Transverse colon (tissue), 4 donors: ENCODE results near the gene PRORP. TPM values are rescaled to one million over a fixed set of nuclear protein-coding genes. Genes with fewer than 3 reads are reported as not detected.

Experiments used
- DNase-seq: peaks from one replicate; pipeline ENCODE4 v3.0.0-alpha.2; 2019
- H3K27ac ChIP-seq, 4 donors: fragments of 200-600 bp; sonication (generic); 2 replicates each; pipeline ENCODE4 v1.5.1; 2016 to 2018; ENCODE audit warnings: inconsistent platforms in 4 of 4
- H3K27me3 ChIP-seq: fragments of 200-600 bp; sonication (generic); 2 replicates; pipeline ENCODE4 v1.5.1; 2017; ENCODE audit warnings: inconsistent platforms
- H3K36me3 ChIP-seq, 4 donors: fragments of 200-600 bp; sonication (generic); 2 replicates each; pipeline ENCODE4 v1.5.1; 2017 to 2019; ENCODE audit warnings: inconsistent platforms in 4 of 4
- H3K4me1 ChIP-seq, 4 donors: fragments of 200-600 bp; sonication (generic); 2 replicates each; pipeline ENCODE4 v1.5.1; 2017 to 2020; ENCODE audit warnings: inconsistent platforms in 4 of 4
- H3K4me3 ChIP-seq, 4 donors: fragments of 200-600 bp; sonication (generic); 1 replicate in 1 of 4; 2 replicates in 3 of 4; pipeline versions ENCODE4 v1.5.1 to v1.6.1; 2017 to 2019; ENCODE audit warnings: inconsistent platforms in 4 of 4
- H3K9me3 ChIP-seq, 2 donors: fragments of 200-600 bp; sonication (generic); 2 replicates each; pipeline ENCODE4 v1.5.1; 2017 to 2019; ENCODE audit warnings: inconsistent platforms in 2 of 2
- EP300 ChIP-seq: sonication (generic); formaldehyde crosslinking; IDR thresholded peaks from one replicate; pipeline ENCODE4 v1.6.1; 2017; ENCODE audit warnings: antibody characterized with exemption, low read depth
- POLR2A ChIP-seq: fragments of 450-650 bp; IDR thresholded peaks from one replicate; pipeline ENCODE4 v1.6.1; 2016; ENCODE audit warnings: antibody characterized with exemption, mild to moderate bottlenecking, moderate library complexity
- POLR2AphosphoS5 ChIP-seq, 3 donors: sonication (generic); formaldehyde crosslinking; IDR thresholded peaks; one replicate each; pipeline ENCODE4 v1.6.1; 2016; ENCODE audit warnings: antibody characterized with exemption in 3 of 3
- WGBS, 2 donors: methylation state at CpG; one replicate each; pipeline ENCODE4 v1.1.5; 2018; ENCODE audit warnings: low coverage in 1 of 2; 5-methylcytosine and 5-hydroxymethylcytosine counted together
- in situ Hi-C, 4 donors: fragments of 200-750 bp; cut with MboI; loops; one replicate each; pipeline versions ENCODE4 v1.15.0 to v1.15.1; 2017; ENCODE audit warnings: low sequenced_read_pairs in 3 of 4, low pct_ligation_motif_present in 1 of 4, low pct_unique_long_range_greater_than_20kb in 1 of 4
- intact Hi-C: fragments of 100-400 bp; cut with DNase I; formaldehyde crosslinking; loops from one replicate; pipeline ENCODE4 v1.15.1; 2023; ENCODE audit warnings: low total_unique reads
- total RNA-seq, 4 donors: library from RNA; depleted of rRNA; stranded (reverse); fragments of >200 nt; gene quantifications; one replicate each; pipeline ENCODE4 v1.1.0, GENCODE V29; 2016
- TF ChIP-seq, protein P1 (sequence below), 5 experiments: fragments of 200-600 bp in 3 of 5; fragments of 450-650 bp in 2 of 5; sonication (generic) in 3 of 5; IDR thresholded peaks; 1 replicate in 2 of 5; 2 replicates in 3 of 5; pipeline ENCODE4 v1.5.1; 2016 to 2017; ENCODE audit warnings: antibody characterized with exemption in 5 of 5, inconsistent platforms in 3 of 5, mild to moderate bottlenecking in 2 of 5, moderate library complexity in 1 of 5

Gene PRORP
- total RNA-seq, 4 donors from 2014 or later = 23.2 to 46.0 (median 32.2) TPM

DNA sequence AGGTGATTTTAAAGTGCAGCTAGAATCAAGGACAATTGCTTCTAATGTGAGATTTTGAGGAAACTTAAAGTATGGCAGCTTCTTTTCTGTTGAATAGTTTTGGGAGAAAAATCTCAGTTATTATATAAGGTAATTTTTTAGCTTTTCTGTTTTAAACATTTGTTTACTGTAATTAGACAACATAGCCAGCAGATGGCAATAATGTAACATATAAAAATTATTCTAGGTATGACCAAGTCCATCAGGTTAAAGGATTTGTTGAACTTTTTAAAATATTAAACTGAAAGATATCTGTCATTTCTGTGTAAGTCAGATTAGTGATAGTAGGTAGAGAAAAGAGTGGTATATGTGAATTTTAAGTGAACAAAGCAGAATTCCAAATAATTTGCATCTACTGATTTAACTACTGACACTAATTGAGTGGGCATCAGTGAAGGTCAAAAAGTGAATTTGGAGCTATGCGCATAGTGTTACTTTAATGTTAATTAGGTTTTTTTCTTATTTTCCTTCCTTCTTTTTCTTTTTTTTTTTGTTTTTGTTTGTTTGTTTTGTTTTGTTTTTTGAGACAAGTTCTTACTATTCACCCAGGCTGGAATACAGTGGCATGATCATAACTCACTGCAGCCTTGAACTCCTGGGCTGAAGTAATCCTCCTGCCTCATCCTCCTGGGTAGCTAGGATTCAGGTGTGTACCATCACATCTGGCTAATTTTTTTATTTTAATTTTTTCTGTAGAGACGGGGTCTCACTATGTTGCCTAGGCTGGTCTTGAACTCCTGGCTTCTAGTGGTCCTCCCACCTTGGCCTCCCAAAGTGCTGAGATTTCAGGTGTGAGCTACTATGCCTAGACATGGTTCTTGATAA is 18.6 kb downstream of the PRORP start:
- intact Hi-C loops = no loop called here
- TF ChIP-seq EP300 (no peak), POLR2A (no peak), POLR2AphosphoS5 (IDR thresholded peaks at IDR 0.05) (no peak)
- TF ChIP-seq, protein P1, sequence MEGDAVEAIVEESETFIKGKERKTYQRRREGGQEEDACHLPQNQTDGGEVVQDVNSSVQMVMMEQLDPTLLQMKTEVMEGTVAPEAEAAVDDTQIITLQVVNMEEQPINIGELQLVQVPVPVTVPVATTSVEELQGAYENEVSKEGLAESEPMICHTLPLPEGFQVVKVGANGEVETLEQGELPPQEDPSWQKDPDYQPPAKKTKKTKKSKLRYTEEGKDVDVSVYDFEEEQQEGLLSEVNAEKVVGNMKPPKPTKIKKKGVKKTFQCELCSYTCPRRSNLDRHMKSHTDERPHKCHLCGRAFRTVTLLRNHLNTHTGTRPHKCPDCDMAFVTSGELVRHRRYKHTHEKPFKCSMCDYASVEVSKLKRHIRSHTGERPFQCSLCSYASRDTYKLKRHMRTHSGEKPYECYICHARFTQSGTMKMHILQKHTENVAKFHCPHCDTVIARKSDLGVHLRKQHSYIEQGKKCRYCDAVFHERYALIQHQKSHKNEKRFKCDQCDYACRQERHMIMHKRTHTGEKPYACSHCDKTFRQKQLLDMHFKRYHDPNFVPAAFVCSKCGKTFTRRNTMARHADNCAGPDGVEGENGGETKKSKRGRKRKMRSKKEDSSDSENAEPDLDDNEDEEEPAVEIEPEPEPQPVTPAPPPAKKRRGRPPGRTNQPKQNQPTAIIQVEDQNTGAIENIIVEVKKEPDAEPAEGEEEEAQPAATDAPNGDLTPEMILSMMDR (IDR thresholded peaks at IDR 0.05) = peak; percentile 34 to 63 (median 44)
- Histone ChIP-seq H3K36me3 (no peaks in the 10 kb centered on the region), H3K27ac (no peak overlapping the region), H3K9me3 (no peaks in the 10 kb centered on the region), H3K4me1 (no peaks in the 10 kb centered on the region), H3K27me3 (no peaks in the 10 kb centered on the region), H3K4me3 (no peak overlapping the region)
- no peak for DNase-seq
- in situ Hi-C loops = loop anchor here in 2 of 4 donors (5.0 to 25.0 kb wide), 2 partner anchors 271 to 671 kb away; partner anchors contain the start of gene RALGAPA1 (in 1 of the 2)
- WGBS, 2 donors = 90 to 96% methylated on average over 2 of the region's 2 CpGs

DNA sequence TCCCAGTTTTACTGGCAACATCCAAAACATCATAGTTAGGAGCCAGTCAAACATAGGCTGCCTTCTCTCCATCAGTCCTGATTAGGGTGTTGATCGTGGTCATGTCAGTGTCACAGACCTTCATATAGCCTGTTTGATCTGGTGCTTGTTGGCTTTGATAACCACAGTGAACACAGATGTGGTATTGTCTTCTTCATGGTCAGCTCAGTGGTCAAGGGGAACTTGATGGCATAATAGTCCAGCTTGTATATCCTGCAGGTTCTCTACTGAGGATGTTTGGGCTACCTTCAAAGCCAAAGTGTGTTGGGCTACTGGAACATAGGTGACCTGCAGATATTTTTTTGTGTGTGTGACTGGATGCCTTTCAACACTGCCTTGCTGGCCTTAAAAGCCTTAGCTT is 21.7 kb downstream of the PRORP start:
- no peaks in the 10 kb centered on the region for H3K4me1 ChIP-seq
- 83% methylated on average over 1 of the region's 1 CpG; no CpG with 5 or more reads in 1 of the 2 donors for WGBS, 2 donors
- no peak overlapping the region for H3K27ac ChIP-seq
- intact Hi-C loops (no loop called here), in situ Hi-C loops (loop anchor here in 2 of 4 donors (5.0 to 25.0 kb wide), 2 partner anchors 268 to 668 kb away; partner anchors contain the start of gene RALGAPA1 (in 1 of the 2))
- H3K36me3 ChIP-seq = no peaks in the 10 kb centered on the region
- TF ChIP-seq, protein P1 (IDR thresholded peaks at IDR 0.05) = no peak
- TF ChIP-seq EP300 (no peak), POLR2AphosphoS5 (IDR thresholded peaks at IDR 0.05) (no peak), POLR2A (no peak)
- DNase-seq = no peak
- H3K4me3 ChIP-seq = no peak overlapping the region
- H3K27me3 ChIP-seq = no peaks in the 10 kb centered on the region
- H3K9me3 ChIP-seq = no peaks in the 10 kb centered on the region

- intact Hi-C loops = no loop called here
- in situ Hi-C loops = loop anchor here in 1 of 4 donors (25.0 kb wide), 1 partner anchor 666 kb away; the partner anchor contains the start of gene RALGAPA1
- no peak overlapping the region for H3K27ac ChIP-seq
- 90% methylated on average over 2 to 5 of the region's 5 CpGs for WGBS, 2 donors
- no peaks in the 10 kb centered on the region for H3K9me3 ChIP-seq
- H3K4me3 ChIP-seq = no peak overlapping the region
- TF ChIP-seq POLR2AphosphoS5 (IDR thresholded peaks at IDR 0.05) (no peak), POLR2A (no peak), EP300 (no peak)
- TF ChIP-seq, protein P1 (IDR thresholded peaks at IDR 0.05) = no peak
- no peak for DNase-seq
- no peaks in the 10 kb centered on the region for H3K36me3 ChIP-seq
- H3K4me1 ChIP-seq = no peaks in the 10 kb centered on the region
- H3K27me3 ChIP-seq = no peaks in the 10 kb centered on the region
Observed at GRCh38 chr14:35146711-35147149, 24.4 kb downstream of the PRORP start.

DNA sequence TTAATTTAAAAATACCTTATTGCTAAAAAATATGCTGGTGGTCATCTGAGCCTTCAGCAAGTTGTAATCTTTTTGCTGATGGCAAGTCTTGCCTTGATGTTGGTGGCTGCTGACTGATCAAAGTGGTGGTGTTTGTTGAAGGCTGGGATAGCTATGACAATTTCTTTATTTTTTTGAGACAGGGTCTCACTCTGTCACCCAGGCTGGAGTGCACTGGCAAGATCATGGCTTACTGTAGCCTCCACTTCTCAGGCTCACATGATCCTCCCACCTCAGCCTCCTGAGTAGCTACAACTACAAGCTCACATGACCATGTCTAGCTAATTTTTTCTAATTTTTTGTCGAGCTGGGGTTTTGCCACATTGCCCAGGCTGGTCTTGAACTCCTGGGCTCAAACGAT is 24.8 kb downstream of the PRORP start:
- WGBS, 2 donors = 88 to 90% methylated on average over 2 of the region's 2 CpGs
- H3K27ac ChIP-seq = no peak overlapping the region
- no peaks in the 10 kb centered on the region for H3K9me3 ChIP-seq
- H3K27me3 ChIP-seq = no peaks in the 10 kb centered on the region
- DNase-seq = no peak
- H3K36me3 ChIP-seq = no peaks in the 10 kb centered on the region
- in situ Hi-C loops (loop anchor here in 1 of 4 donors (25.0 kb wide), 1 partner anchor 665 kb away; the partner anchor contains the start of gene RALGAPA1), intact Hi-C loops (no loop called here)
- no peaks in the 10 kb centered on the region for H3K4me1 ChIP-seq
- H3K4me3 ChIP-seq = no peak overlapping the region
- no peak for TF ChIP-seq EP300
- TF ChIP-seq POLR2AphosphoS5 (IDR thresholded peaks at IDR 0.05) = no peak
- TF ChIP-seq, protein P1 (IDR thresholded peaks at IDR 0.05) = no peak
- no peak for TF ChIP-seq POLR2A
